HL-60/S4 treated with phorbol 12-myristate 13-acetate at 8.2 ng/mL for 4 days and 3 days (cell line): ENCODE measurements around the gene MPPED1.

Experiments
- in situ Hi-C: fragments of 300-500 bp; cut with MboI; formaldehyde crosslinking; loops from 2 replicates; pipeline ENCODE4 v1.15.0; 2022; ENCODE audit warnings: low sequenced_read_pairs

MPPED1 gene

DNA sequence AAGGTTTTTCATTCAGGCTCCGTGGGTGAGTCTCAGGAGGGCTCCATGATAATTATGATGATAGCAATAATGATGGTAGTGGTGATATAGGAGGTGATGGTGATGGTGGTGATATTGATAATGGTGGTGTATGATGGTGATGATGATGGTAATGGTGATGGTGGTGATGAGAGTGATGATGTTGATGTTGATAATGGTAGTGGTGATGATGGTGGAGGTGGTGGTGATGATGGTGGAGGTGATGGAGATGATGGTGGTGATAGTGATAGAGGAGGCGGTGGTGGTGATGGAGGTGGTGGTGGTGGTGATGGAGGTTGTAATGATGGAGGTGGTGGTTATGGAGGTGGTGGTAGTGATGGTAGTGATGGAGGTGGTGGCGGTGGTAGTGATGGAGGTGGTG is 79.4 kb downstream of the MPPED1 start:
- in situ Hi-C loops = no loop called here

DNA sequence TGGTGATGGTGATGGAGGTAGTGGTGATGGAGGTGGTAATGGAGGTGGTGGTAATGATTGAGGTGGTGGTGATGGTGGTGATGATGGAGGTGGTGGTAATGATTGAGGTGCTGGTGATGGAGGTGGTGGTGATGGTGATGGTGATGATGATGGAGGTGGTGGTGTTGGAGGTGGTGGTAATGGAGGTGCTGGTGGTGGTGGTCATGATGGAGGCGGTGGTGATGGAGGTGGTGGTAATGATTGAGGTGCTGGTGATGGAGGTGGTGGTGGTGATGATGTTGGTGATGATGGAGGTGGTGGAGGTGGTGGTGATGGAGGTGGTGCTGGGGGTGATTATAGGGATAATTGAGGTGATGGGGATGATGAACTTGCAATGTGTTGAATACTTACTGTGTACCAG is 79.9 kb downstream of the MPPED1 start:
- in situ Hi-C loops = no loop called here

DNA sequence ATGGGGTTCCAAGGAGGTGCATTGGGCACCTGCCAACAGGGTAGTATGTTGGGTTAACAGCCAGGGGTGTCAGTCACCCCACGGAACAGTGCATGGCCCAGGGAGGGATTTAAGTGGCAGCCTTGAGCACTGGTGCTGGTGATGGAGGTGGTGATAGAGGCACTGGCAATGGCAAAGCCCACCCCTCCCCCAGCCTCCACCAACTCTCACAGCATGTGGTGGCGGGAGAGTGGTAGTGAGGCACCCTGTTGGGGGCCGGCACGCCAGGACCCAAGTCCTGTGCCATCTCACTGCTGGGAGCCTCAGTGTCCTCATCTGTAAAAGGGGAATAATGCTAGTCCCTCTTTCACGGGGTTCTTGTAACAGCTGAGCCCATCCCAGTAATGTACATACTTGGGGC is 81.5 kb downstream of the MPPED1 start:
- in situ Hi-C loops = no loop called here

DNA sequence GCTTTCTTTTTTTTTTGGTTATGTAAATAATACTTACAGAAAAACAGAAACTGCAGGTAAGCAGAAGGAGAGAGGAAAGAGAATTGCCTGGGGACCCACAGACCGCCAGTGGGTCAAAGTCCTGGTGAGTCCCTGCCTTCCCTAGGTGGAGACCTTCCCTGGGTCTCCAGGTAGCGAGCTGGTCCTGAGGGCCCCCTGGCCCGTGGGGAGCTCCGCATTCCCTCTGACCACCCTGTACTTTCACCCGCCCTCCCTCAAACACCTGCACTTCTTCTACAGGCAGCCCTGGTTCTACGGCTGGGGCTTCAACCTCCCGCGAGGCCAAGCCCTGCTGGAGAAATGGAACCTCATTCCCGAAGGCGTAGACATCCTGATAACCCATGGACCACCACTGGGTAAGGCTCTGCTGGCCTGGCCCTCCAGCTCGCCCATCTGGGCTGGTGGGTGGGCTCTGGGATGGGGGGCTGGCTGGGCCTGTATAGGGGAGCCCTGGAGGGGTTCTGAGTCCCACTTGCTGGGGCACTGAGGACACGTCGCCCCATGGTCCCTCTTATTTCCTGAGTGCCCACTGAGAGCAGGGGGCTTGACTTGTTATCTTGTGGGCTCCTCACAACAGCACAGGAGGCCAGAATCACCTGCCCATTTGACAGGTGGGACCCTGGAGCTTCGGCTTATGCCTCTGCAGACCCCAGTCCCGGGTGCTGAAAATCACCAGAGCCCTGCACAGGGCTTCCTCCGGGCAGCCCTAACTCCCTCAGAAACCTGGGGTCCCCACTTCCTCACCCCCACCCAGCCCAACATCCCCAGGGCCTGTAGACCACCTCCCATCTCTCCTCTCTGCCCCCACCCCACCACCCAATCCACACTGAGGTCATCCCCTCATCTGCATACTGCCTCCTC is 86.4 kb downstream of the MPPED1 start:
- in situ Hi-C loops = no loop called here

DNA sequence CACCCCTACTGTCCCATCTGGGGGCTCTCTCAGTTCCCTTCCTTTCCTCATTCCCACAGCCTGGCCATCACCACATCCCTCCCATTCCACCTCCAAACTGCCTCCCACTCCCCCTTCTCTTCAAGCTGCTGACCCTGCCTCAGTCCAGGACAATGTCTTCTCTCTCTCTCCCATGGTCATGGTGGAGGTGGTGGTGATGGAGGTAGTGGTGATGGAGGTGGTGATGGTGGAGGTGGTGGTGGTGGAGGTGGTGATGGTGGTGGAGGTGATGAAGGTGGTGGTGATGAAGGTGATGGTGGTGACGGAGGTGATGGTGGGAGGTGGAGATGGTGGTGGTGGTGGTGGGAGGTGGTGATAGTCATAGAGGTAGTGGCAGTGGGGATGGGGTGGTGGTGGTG is 87.0 kb downstream of the MPPED1 start:
- in situ Hi-C loops = no loop called here

DNA sequence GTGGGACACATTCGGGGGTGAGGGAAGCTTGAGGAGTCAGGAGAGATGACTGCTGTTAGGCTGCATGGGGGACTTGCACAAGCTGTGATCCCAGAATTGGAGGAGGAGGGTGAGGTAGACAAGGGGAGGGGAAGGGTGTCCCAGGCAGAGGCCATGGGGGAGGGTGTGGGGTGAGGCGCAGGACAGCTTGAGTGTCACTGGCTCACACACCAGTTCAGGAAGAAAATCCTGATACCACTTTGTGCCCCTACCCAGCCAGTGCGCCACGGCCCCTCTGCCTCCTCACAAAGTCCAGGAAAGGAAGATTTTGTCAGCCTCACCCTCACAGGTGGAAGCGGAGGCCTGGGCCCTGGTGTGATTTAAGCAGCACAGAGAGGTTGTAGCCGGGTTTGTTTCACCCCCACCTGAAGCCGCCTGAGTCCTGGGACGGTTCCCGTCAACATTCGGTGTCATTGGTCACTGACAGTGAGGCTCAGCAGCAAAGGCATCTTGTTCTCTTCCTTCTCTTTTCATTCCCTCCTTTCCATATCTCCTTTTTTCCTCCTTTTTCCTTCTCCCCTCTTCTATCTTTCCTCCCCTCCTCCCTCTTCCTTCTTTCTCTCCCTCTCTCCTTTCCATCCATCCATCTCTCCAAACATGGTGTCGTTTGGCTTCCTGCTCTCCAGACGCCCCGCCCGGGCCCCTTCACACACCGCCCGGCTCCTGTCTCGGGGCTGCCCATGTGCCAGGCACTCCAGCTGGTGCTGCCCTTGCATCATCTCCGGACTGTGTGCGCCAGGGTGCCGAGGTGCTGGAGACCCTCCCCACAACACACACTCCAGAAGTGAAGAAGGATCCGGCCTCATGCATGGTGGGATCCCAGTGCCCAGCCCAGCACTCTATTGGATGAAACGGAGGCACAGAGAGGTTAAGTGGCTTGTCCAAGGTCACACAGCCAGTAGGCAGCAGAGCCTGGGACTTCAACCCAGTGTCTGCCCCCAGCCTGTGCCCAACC is 89.3 kb downstream of the MPPED1 start:
- in situ Hi-C loops = no loop called here

DNA sequence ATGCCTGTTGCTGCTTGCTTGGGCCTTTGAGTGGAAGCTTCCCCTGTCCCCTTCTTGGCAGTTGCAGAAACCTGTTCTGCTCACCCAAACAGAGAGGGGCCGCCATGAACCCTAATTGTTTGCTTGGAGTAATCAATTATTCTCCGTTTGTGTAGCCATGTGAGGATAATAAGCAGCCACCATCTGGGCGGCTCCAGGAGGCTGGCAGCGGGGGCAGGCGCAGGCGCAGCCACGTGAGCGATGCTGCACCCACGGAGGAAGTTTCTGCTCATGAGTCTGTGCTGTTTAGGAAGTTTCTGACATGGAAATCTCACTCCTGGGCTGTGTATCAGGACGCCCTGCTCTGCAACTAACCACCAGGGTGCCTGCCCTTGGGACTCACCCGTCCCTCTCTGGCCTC is 90.1 kb downstream of the MPPED1 start:
- in situ Hi-C loops = no loop called here

DNA sequence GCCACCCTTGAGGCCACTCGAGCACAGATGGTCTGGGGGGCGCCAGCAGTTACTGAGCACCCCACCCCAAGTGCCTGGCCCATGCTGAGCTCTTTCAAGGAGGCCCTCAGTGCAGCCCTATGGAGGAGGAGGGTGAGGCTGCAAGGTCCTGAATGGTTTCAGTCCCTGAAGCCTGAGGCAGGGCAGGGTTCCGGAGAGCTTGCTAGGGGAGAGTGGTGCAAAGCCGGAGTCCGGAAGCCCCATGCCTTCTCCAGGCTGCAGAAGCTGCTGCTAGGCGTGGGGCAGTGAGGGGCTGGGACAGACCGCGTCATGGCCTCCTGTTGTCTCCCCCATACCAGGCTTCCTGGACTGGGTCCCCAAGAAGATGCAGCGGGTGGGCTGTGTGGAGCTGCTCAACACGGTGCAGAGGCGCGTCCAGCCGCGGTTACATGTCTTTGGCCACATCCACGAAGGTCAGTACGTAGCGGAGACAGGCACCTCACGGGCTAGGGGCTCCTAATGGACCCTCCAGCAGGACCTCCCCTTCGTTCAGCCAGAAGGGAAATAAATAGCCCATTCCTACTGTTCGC is 90.6 kb downstream of the MPPED1 start:
- in situ Hi-C loops = no loop called here

DNA sequence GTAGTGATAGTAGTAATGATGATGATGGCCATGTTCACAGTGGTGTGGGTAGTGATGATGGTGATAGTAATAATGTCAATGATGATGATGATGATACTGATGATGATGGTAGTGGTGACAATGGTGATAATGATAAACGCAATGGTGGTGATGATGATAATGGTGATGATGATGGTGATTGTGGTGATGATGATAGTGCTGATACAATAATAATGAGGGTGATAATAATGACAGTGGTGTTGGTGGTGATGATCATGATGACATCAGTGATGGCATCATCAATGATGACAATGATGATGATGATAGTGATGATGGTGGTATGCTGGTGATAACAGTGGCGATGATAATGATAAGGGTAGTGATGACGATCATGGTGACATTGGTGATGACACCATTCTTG is 92.3 kb downstream of the MPPED1 start:
- in situ Hi-C loops = no loop called here

DNA sequence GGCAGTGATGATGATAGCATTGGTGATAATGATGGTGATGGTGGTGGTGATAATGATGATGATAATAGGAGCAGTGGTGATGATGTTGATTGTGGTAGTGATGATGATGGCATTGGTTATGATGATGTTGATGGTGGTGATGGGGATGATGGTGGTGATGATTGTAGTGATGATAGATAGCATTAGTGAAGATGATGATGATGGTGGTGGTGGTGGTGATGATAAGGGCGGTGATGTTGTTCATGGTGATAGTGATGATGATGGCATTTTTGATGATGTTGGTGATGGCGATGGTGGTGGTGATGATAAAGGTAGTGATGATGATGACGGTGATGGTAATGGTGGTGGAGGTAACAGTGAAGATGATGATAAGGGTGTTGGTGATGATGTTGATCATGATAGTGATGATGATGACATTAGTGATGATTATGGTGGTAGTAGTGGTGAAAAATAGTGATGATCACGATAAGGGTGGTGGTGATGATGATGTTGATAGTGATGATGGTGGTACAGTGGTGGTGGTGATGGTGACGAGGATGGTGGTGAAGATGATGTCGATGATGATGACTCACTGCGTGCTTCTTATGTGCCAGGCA is 93.0 kb downstream of the MPPED1 start:
- in situ Hi-C loops = no loop called here

DNA sequence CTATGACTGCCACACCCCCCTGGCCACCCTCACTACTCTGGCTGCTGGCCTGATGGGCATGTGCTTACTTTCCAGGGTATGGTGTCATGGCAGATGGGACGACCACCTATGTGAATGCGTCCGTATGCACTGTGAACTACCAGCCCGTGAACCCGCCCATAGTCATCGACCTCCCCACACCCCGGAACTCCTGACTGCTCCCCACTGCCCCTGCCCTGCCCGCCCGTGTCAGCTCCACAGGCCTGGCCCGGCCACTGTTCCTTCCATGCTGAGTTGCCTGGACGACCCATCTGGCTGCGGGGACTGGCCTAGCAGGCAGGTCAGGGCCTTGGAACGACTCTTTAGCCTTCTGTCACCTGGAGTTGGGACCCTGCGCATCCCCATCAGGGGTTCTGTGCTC is 93.6 kb downstream of the MPPED1 start:
- in situ Hi-C loops = no loop called here

DNA sequence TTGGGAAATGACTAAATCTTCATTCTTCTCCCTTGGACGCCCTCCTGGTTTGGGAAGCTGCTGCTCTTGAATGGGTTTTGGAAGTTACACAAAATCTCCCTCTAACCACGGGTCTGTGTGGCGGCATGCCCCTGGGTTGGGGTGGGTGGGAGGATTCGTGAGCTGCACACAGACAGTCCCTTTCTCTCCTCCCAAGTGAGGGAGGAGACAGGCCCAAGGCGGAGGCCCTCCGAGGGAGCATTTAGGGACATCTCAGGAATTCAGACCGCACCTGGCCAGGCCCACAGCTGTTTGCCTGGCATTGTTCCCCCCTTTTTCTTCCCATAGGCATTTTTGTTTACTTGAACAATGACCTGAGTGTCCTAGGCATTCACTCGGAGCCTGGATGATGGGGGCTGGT is 94.1 kb downstream of the MPPED1 start:
- in situ Hi-C loops = no loop called here

DNA sequence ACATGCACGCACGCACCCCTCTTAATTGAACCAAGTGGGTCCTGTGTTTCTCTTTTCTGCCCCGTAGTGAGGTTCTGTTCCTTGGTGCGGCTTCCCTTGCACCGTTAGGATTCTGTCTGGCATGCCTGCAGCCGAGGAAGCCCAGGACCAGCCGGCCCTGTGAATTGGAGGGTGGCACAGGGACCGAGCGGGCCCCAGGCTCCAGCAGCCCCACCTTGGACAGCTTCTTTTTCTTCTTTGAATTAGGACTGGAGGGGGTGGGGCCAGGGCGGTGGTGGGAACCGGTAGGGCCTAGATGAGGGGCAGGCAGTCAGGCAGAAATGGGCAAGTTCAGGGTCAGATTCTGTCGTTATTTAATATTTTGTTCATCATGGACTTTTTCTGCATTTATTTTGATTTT is 94.7 kb downstream of the MPPED1 start:
- in situ Hi-C loops = no loop called here

DNA sequence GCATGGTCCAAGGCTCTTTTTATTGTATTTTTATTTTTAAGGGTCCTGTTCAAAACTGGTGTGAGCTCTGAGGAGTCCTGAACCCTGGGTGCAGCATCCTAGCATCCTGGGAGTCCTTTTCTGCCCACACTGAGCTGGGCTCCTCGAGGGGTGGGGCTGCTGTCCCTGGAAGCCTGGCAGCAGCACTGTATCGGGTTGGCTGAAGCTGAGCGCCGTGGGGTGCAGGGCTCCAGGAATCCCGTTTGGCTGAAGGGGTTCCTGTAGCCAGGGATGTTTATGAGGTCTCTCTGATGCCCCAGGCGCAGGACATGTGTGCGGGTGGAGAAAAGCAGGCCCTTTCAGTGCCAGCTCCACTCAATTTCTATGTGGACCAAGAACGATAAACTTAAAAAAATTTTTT is 95.4 kb downstream of the MPPED1 start:
- in situ Hi-C loops = no loop called here

DNA sequence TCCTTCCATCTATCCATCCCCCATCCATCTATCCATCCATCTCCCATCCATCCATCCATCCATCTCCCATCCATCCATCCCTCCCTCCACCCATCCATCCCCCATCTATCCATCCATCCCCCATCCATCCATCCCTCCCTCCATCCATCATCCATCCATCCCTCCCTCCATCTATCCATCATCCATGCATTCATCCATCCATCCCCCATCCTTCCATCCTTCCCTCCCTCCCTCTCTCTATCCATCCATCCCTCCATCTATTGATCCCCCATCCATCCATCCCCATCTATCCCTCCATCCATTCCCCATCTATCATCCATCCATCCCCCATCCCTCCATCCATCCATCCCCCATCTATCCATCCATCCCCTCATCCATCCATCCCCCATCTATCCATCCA is 96.7 kb downstream of the MPPED1 start:
- in situ Hi-C loops = no loop called here

DNA sequence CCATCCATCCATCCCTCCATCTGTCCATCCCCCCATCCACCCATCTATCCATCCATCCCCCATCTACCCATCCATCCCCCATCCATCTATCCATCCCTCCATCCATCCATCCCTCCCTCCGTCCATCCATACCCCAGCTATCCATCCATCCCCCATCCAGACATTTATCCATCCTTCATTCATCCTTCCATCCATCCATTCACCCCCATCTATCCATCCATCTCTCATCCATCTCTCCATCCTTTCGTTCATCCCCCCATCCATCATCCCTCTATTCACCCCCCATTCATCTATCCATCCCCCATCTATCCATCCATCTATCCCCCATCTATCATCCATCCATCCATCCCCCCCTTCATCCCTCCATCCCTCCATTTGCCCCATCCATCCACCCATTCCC is 97.5 kb downstream of the MPPED1 start:
- in situ Hi-C loops = no loop called here

DNA sequence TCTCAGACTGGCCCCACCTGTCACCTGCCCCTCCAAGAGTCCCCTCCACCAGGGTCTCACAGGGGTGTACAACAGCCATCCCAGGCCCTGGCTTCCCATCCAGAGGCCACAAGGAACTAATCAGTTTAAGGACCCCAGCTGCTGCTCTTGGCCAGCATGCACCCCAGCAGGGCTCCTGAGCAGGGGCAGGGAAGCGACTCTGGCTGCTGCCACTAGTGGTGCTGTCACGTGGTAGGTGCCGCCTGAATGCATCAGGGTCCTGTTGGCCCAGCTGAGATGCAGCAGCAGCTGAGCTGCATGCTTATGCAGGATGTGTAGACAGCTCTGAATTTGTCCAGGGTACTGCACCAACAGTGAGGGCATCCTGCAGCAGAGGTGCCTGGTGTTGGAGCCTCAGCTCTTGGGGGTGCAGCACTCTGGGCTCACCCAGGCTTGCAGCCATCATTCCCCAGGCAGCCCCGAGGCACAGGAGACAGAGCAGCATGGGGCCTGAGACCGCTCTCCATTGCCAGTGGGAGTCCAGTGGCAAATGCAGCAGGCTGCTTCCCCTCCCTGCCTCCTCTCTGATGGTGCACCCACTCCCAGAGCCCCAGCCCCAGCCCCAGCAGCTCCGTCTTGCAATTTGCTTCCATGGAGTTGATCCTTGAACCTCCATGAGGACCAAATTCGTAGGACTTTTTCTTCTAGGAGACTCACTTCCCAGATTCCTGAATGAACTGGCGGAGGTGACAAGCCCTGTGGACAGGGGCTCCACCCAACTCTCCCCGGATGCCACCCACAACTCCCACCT is 98.7 kb downstream of the MPPED1 start:
- in situ Hi-C loops = no loop called here

DNA sequence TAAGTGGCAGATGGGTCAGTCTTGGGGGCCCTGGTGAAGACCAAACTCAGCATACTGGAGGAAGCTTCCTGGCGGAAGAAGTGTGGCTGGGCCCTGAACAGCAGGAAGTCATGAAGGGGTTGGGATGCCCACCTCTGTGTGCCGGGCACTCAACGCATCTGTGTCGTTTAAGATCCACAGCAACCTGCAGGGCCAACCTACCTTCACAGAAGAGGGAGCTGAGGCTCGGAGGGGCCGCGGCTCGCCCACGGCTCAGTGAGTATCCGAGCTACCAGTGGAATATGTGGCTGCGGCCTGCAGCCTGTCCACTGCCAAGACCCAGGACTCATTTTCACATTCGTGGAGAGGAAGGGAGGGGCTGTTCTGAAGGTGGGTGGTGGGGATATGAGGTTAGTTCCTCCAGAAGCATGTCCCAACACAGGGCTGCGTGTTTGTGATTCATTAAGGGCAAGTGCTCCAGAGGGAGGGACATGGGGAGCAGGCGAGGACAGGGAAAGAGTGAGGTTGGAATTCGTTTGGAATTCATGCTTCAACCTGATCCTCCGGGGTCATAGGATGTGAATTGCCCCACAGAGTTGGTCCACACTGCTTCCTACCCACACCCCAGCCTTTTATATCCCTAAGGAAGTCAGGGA is 99.6 kb downstream of the MPPED1 start:
- in situ Hi-C loops = no loop called here

DNA sequence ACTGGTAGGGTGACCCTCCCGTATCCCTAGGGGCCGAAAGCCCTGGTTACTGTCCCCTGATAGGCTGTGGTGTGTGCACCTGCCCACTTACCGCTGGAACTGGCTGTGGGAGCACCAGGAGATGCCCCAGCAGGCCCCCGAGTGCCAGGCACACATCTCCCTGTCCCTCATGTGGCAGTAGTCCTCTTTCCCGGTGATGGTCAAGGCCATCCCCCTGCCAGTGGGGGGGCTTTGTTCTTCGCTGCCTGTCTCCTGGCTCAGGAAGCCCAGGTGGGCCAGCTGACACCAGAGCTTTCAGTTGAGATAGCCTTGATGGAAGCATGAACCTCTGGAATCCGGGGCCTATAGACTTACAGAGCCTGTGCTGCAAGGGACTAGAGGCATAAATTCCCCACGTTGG is 100.5 kb downstream of the MPPED1 start:
- in situ Hi-C loops = no loop called here
